HL-60 (cell line): Measurements from ENCODE around the gene EEF2K.

Source experiments
- DNase-seq, 2 experiments: peaks; one replicate each; pipeline ENCODE4 v3.0.0-alpha.2; 2010 to 2020; ENCODE audit warnings: low read depth in 1 of 2, low spot score in 1 of 2
- H3K27ac ChIP-seq: fragments of 250-450 bp; sonication (Bioruptor Pico); replicated peaks from 2 replicates; pipeline ENCODE4 v1.5.1; 2020; ENCODE audit warnings: mild to moderate bottlenecking, moderate library complexity
- H3K27me3 ChIP-seq: fragments of 250-450 bp; sonication (Bioruptor Pico); 2 replicates; pipeline ENCODE4 v1.5.1; 2021; ENCODE audit warnings: mild to moderate bottlenecking, moderate library complexity; ENCODE audit not compliant: insufficient read depth, poor library complexity, severe bottlenecking
- H3K4me3 ChIP-seq: replicated peaks from 2 replicates; pipeline ENCODE4 v1.5.1; 2011; ENCODE audit warnings: mild to moderate bottlenecking, control low read depth, low read length; ENCODE audit not compliant: insufficient read depth
- CTCF ChIP-seq: IDR thresholded peaks from one replicate; pipeline ENCODE4 v1.5.1; 2011; ENCODE audit warnings: low read length, control low read depth, inconsistent platforms; ENCODE audit not compliant: insufficient read depth
- GABPA ChIP-seq: IDR thresholded peaks from 2 replicates; pipeline ENCODE4 v1.6.1; 2012; ENCODE audit warnings: low read depth
- POLR2AphosphoS5 ChIP-seq: IDR thresholded peaks from 2 replicates; pipeline ENCODE4 v1.6.1; 2012; ENCODE audit warnings: low read depth
- REST ChIP-seq: IDR thresholded peaks from 2 replicates; pipeline ENCODE4 v1.6.1; 2012; ENCODE audit warnings: low read depth; ENCODE audit not compliant: insufficient replicate concordance
- SPI1 ChIP-seq: IDR thresholded peaks from 2 replicates; pipeline ENCODE4 v1.6.1; 2012; ENCODE audit warnings: low read depth, mild to moderate bottlenecking, borderline replicate concordance

Gene EEF2K

DNA sequence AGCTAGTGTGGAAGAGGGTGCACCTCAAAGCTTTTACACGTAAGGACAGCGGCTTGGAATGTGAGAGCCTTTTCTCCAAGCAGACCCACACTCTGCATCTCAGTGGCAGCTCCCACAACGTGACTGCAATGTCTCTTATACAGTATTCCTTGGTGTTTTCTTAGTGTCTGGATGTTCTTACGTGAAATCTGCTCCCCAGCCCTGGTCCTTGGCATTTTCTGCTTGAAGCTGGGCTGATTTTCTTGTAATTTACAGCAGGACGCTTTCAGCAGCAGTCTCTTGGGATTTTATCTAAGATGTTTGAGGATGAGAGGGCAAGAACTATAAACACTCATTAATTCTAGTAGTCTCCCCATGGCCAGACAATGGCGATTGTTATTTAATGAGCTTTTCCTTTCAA is 79.0 kb downstream of the EEF2K start:
- Histone ChIP-seq H3K27ac (no peak overlapping the region), H3K27me3 (no peaks in the 10 kb centered on the region), H3K4me3 (no peak overlapping the region)
- DNase-seq: no peak
- no peak for TF ChIP-seq SPI1
- no peak for TF ChIP-seq CTCF
- no peak for TF ChIP-seq REST
- TF ChIP-seq POLR2AphosphoS5: no peak
- no peak for TF ChIP-seq GABPA

GRCh38 chr16:22291020-22291419 is 84.9 kb downstream of the EEF2K start:
- no peak for DNase-seq
- Histone ChIP-seq H3K4me3 (no peak overlapping the region), H3K27me3 (no peaks in the 10 kb centered on the region), H3K27ac (no peak overlapping the region)
- TF ChIP-seq SPI1 (no peak), POLR2AphosphoS5 (no peak), GABPA (no peak), REST (no peak), CTCF (no peak)

GRCh38 chr16:22291860-22292318 is 85.8 kb downstream of the EEF2K start:
- Histone ChIP-seq H3K4me3 (no peak overlapping the region), H3K27ac (no peak overlapping the region), H3K27me3 (no peaks in the 10 kb centered on the region)
- no peak for TF ChIP-seq CTCF
- no peak for TF ChIP-seq GABPA
- TF ChIP-seq SPI1: no peak
- TF ChIP-seq REST: no peak
- TF ChIP-seq POLR2AphosphoS5: no peak
- no peak for DNase-seq
